Neural crest cell (in vitro differentiated cells): ENCODE data around the gene LIG3. TPM values are rescaled to one million over a fixed set of nuclear protein-coding genes. Genes with fewer than 3 reads are reported as not detected.

Experiments
- DNase-seq: peaks from one replicate; pipeline ENCODE4 v3.0.0; 2021; ENCODE audit warnings: low read depth, mixed read lengths, low spot score
- H3K27ac Mint-ChIP-seq: one replicate; pipeline ENCODE4 v1.8.0; 2021; ENCODE audit warnings: mild to moderate bottlenecking, mixed read lengths; ENCODE audit not compliant: unreplicated experiment
- H3K27me3 Mint-ChIP-seq: 2 replicates; pipeline ENCODE4 v1.8.0; 2021; ENCODE audit warnings: low read depth, mild to moderate bottlenecking, mixed read lengths
- H3K36me3 Mint-ChIP-seq: 2 replicates; pipeline ENCODE4 v1.8.0; 2021; ENCODE audit warnings: low read depth, mild to moderate bottlenecking, mixed read lengths
- H3K4me1 Mint-ChIP-seq: 2 replicates; pipeline ENCODE4 v1.8.0; 2021; ENCODE audit warnings: mixed read lengths
- H3K4me3 Mint-ChIP-seq: one replicate; pipeline ENCODE4 v1.8.0; 2021; ENCODE audit warnings: mild to moderate bottlenecking, mixed read lengths
- H3K9me3 Mint-ChIP-seq: 2 replicates; pipeline ENCODE4 v1.8.0; 2021; ENCODE audit warnings: mixed read lengths
- total RNA-seq: library from RNA; stranded (reverse); gene quantifications from 2 replicates; pipeline ENCODE4 v1.2.1, GENCODE V29; 2021
- TF ChIP-seq, protein P1 (sequence below): fragments of 200-600 bp; sonication (generic); conservative IDR thresholded peaks from 2 replicates; pipeline ENCODE4 v1.5.0; 2021; ENCODE audit warnings: antibody characterized with exemption, mild to moderate bottlenecking

LIG3 gene
- total RNA-seq, 1 donor from 2014 or later: 110 TPM

DNA sequence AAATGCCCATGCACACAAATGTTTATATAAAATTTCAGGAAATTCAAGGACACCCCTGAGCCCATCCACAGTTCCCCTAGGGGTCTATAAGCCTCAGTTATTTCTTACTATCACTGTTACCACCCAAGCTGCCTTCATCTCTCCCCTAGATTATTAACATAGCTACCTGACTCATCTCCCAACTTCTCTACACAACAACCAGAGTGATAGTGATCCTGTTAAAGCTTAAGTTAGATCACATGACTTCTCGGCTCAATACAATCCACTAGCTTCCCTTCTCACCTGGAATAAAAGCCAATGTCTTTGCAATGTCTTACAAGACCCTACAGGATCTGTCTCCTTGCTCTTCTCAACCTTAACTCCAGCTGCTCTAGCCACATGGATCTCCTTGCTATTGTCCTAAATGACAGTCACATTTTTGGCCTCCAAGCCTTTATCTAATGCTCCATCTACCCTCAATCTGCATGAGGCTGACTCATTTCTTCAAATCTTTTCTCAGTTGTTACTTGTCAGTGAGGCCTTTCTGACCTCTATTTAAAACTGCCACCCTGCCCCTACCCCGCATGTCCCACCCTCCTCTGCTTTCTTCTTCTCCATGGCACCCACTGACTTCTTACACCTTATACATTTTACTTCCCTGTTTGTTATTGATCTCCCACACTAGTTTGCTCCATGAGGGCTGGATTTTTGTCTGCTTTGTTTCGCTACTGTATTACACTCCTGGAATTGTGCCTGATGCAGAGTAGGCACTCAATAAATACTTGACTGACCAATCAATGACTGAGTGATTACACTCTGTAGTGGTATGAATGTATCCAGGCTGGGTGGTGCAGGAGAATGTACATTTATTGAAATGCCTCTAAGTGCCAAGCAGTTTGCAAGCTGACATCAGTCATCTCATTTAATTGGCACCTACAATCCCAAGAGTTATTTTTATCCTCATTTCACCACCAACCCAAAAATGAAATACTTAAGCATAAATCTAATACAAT lies 5.2 kb upstream of the LIG3 start:
- H3K9me3 Mint-ChIP-seq: no peaks in the 10 kb centered on the region
- no peaks in the 10 kb centered on the region for H3K36me3 Mint-ChIP-seq
- H3K27ac Mint-ChIP-seq: no peak overlapping the region
- H3K27me3 Mint-ChIP-seq: no peaks in the 10 kb centered on the region
- H3K4me1 Mint-ChIP-seq: peaks cover 11% of the 10 kb centered on the region
- DNase-seq: no peak
- no peak overlapping the region for H3K4me3 Mint-ChIP-seq
- TF ChIP-seq, protein P1, sequence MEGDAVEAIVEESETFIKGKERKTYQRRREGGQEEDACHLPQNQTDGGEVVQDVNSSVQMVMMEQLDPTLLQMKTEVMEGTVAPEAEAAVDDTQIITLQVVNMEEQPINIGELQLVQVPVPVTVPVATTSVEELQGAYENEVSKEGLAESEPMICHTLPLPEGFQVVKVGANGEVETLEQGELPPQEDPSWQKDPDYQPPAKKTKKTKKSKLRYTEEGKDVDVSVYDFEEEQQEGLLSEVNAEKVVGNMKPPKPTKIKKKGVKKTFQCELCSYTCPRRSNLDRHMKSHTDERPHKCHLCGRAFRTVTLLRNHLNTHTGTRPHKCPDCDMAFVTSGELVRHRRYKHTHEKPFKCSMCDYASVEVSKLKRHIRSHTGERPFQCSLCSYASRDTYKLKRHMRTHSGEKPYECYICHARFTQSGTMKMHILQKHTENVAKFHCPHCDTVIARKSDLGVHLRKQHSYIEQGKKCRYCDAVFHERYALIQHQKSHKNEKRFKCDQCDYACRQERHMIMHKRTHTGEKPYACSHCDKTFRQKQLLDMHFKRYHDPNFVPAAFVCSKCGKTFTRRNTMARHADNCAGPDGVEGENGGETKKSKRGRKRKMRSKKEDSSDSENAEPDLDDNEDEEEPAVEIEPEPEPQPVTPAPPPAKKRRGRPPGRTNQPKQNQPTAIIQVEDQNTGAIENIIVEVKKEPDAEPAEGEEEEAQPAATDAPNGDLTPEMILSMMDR: no peak

GRCh38 chr17:34979153-34979552 lies 1.2 kb upstream of the LIG3 start:
- Mint-ChIP-seq H3K4me3 (peak overlapping the region; percentile 74), H3K9me3 (no peaks in the 10 kb centered on the region), H3K36me3 (peaks cover 7% of the 10 kb centered on the region), H3K4me1 (peaks cover 40% of the 10 kb centered on the region), H3K27me3 (no peaks in the 10 kb centered on the region), H3K27ac (no peak overlapping the region)
- DNase-seq: no peak
- TF ChIP-seq, protein P1: no peak

GRCh38 chr17:34979650-34980352 lies 511 bp upstream of the LIG3 start:
- no peak for DNase-seq
- Mint-ChIP-seq H3K9me3 (no peaks in the 10 kb centered on the region), H3K27me3 (no peaks in the 10 kb centered on the region), H3K27ac (peak overlapping the region; percentile 98), H3K4me1 (peaks cover 44% of the 10 kb centered on the region), H3K36me3 (peaks cover 7% of the 10 kb centered on the region), H3K4me3 (peak overlapping the region; percentile 94)
- TF ChIP-seq, protein P1: no peak

DNA sequence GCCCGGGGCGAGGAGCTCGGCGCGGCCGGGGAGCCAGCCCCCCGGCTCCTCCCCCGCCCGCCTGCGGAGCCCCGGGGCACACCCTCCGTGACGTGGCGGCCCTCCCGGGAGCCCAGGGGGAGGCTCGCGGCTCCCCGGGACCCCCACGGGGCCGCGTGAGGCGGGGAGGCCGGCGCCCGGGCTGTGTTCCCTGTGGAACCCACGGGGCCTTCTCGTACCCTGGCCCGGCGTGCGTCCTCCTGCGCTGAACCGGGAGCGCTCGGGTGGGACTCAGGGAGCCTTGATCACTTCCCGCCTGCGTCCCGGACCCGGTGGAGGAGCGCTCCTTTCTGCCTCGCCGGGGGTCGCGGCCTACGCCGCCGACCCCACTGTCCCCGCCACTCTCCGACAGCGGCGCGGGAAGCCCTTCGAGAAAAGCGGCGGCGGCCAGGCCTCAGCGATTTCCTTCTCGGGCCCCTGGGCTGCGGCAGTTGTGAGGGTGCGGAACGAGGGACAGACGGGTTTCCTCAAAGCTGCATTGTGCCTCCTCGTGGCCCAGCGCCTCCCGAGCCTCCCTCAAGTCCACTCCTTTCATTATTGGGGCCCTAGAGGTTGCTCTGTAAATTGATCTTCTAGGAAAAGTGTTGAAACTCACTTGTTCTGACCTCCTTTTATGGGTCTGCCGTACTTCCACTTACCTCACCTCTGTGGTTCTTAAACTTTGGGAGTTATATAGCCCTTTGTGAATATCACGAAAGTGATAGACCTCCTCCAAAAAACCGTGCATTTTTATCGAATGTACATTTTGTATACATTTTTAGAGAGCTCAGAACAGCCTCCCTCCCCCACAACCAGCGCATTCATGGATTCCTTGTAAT lies 597 bp downstream of the LIG3 start:
- peak overlapping the region; percentile 91 for H3K27ac Mint-ChIP-seq
- H3K36me3 Mint-ChIP-seq: peaks cover 7% of the 10 kb centered on the region
- H3K4me1 Mint-ChIP-seq: peaks cover 50% of the 10 kb centered on the region
- H3K9me3 Mint-ChIP-seq: no peaks in the 10 kb centered on the region
- no peaks in the 10 kb centered on the region for H3K27me3 Mint-ChIP-seq
- peak; percentile 52 for DNase-seq
- peak overlapping the region; percentile 96 for H3K4me3 Mint-ChIP-seq
- TF ChIP-seq, protein P1: peak; percentile 56
